Stimulated activated CD4-positive, alpha-beta T cell treated with anti-CD3 and anti-CD28 coated beads, Interleukin-15, amount 100 ng/mL, for 1 hour (primary cell): ENCODE data around the gene FYB1.

Experiments
- DNase-seq, 2 donors: peaks; one replicate each; pipeline ENCODE4 v3.0.0-alpha.2; 2020; ENCODE audit warnings: low read depth in 1 of 2, low spot score in 1 of 2

FYB1 gene

GRCh38 chr5:39131210-39132127 is 87.9 kb downstream of the FYB1 start:
- DNase-seq: no peak

- no peak for DNase-seq
Measured at GRCh38 chr5:39130716-39131115, 88.6 kb downstream of the FYB1 start.

- no peak for DNase-seq
Measured at GRCh38 chr5:39121922-39122321, 97.4 kb downstream of the FYB1 start.

GRCh38 chr5:39121315-39121714 is 98.0 kb downstream of the FYB1 start:
- no peak for DNase-seq

GRCh38 chr5:39120052-39120420 is 99.3 kb downstream of the FYB1 start:
- no peak for DNase-seq

- DNase-seq: no peak
Measured at GRCh38 chr5:39119404-39120051, 99.8 kb downstream of the FYB1 start.

GRCh38 chr5:39118638-39119037 is 100.7 kb downstream of the FYB1 start:
- DNase-seq: no peak

- no peak for DNase-seq
Measured at GRCh38 chr5:39117401-39117800, 102.0 kb downstream of the FYB1 start.

GRCh38 chr5:39116344-39117170 is 102.8 kb downstream of the FYB1 start:
- DNase-seq: no peak

- no peak for DNase-seq
Measured at GRCh38 chr5:39115644-39116343, 103.6 kb downstream of the FYB1 start.

- no peak for DNase-seq
Measured at GRCh38 chr5:39114155-39114554, 105.2 kb downstream of the FYB1 start.

- DNase-seq: no peak
Measured at GRCh38 chr5:39113354-39113953, 105.9 kb downstream of the FYB1 start.

- no peak for DNase-seq
Measured at GRCh38 chr5:39109606-39110005, 109.8 kb downstream of the FYB1 start.

GRCh38 chr5:39108987-39109386 is 110.4 kb downstream of the FYB1 start:
- no peak for DNase-seq

GRCh38 chr5:39107350-39107749 is 112.0 kb downstream of the FYB1 start:
- DNase-seq: no peak

GRCh38 chr5:39106322-39106721 is 113.0 kb downstream of the FYB1 start:
- DNase-seq: no peak

- DNase-seq: no peak
Measured at GRCh38 chr5:39104221-39104620, 115.1 kb downstream of the FYB1 start.

- no peak for DNase-seq
Measured at GRCh38 chr5:39102684-39103155, 116.6 kb downstream of the FYB1 start.

- no peak for DNase-seq
Measured at GRCh38 chr5:39100851-39101396, 118.4 kb downstream of the FYB1 start.

GRCh38 chr5:39100301-39100850 is 119.0 kb downstream of the FYB1 start:
- no peak for DNase-seq
